Naive B cell (primary cell): ENCODE data around the gene FAM9C. TPM values are rescaled to one million over a fixed set of nuclear protein-coding genes. Genes with fewer than 3 reads are reported as not detected.

Experiments
- ATAC-seq, 2 donors: fragments of 150-1000 bp; cut with Tn5 transposase; 2 replicates each; pipeline ENCODE4 v1.10.0; 2021; ENCODE audit warnings: low read depth in 2 of 2, mild to moderate bottlenecking in 2 of 2, moderate library complexity in 2 of 2
- DNase-seq: peaks from one replicate; pipeline ENCODE4 v3.0.0; 2022
- H3K27ac Mint-ChIP-seq, 6 donors: one replicate each; pipeline ENCODE4 v1.8.0; 2020 to 2022; ENCODE audit warnings: mild to moderate bottlenecking in 6 of 6, mixed read lengths in 6 of 6, moderate library complexity in 5 of 6, inconsistent platforms in 2 of 6
- H3K27me3 Mint-ChIP-seq, 3 donors: one replicate each; pipeline ENCODE4 v1.8.0; 2021 to 2022; ENCODE audit warnings: mixed read lengths in 3 of 3, mild to moderate bottlenecking in 1 of 3
- H3K36me3 Mint-ChIP-seq, 2 donors: one replicate each; pipeline ENCODE4 v1.8.0; 2020 to 2022; ENCODE audit warnings: mixed read lengths in 2 of 2, inconsistent platforms in 1 of 2, mild to moderate bottlenecking in 1 of 2
- H3K4me1 Mint-ChIP-seq, 3 donors: one replicate each; pipeline ENCODE4 v1.8.0; 2020 to 2022; ENCODE audit warnings: mixed read lengths in 3 of 3, inconsistent platforms in 1 of 3, mild to moderate bottlenecking in 1 of 3, moderate library complexity in 1 of 3
- H3K4me3 Mint-ChIP-seq, 8 donors: one replicate each; pipeline ENCODE4 v1.8.0; 2020 to 2022; ENCODE audit warnings: mild to moderate bottlenecking in 8 of 8, mixed read lengths in 8 of 8, moderate library complexity in 8 of 8, inconsistent platforms in 2 of 8
- H3K9me3 Mint-ChIP-seq, 7 donors: one replicate each; pipeline ENCODE4 v1.8.0; 2020 to 2022; ENCODE audit warnings: mixed read lengths in 7 of 7, mild to moderate bottlenecking in 5 of 7, inconsistent platforms in 2 of 7, moderate library complexity in 1 of 7
- polyA plus RNA-seq, 6 donors: library from polyadenylated mRNA; unstranded; fragments of 300-500 nt; fragmentation: Illumina TruSeq; gene quantifications; one replicate each; pipeline ENCODE4 v1.2.3, GENCODE V29; 2021; ENCODE audit warnings: low read depth in 6 of 6

Gene FAM9C
- polyA plus RNA-seq, 6 donors from 2014 or later = not detected

DNA sequence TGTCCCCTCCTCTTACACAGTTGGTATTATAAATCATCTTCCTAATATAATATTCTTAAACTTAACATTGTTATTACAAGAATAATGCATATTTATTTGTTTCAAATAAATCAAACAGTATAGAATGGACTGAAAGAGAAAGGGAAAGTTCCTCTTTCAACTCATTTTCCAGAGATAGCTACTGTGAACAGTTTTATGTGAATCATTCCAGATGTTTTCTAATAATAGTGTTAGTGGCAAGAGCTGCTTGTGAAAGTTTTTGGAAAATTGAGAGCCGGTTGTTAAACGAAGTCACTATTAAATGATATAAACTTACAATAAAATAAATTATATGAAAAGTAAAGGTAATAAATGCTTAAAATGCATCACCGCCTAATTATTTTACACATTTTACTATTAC is 55.0 kb downstream of the FAM9C start:
- H3K27ac Mint-ChIP-seq = no peak overlapping the region
- no peak overlapping the region for H3K4me3 Mint-ChIP-seq
- no peak for DNase-seq
- H3K4me1 Mint-ChIP-seq = peaks cover 22 to 40% (median 23%) of the 10 kb centered on the region in 3 donors
- ATAC-seq = no peak
- H3K9me3 Mint-ChIP-seq = peaks cover 0 to 15% (median 7%) of the 10 kb centered on the region in 7 donors
- H3K27me3 Mint-ChIP-seq = peaks cover 0 to 38% (median 0%) of the 10 kb centered on the region in 3 donors
- peaks cover 0 to 13% of the 10 kb centered on the region in 2 donors for H3K36me3 Mint-ChIP-seq

DNA sequence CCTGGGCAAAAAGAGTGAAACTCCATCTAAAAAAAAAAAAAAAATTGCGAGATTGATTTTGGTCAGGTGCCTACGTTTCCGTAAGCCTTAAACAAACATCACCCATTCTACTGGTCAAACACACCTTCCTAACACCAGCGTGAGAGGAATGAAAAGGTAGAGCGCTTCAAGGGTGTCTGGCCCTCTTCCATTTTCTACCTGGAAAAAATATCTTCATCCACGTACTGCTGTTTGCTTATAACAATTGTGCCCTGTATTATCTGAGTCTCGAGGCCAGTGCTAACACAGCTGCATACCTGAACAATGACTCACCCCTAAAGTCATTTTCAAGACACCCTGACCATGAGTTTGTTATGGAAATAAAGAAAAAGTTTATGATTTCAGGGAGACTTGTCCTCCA is 55.6 kb downstream of the FAM9C start:
- H3K9me3 Mint-ChIP-seq = peaks cover 0 to 15% (median 8%) of the 10 kb centered on the region in 7 donors
- ATAC-seq (no peak), DNase-seq (no peak)
- no peak overlapping the region for H3K27ac Mint-ChIP-seq
- peaks cover 0 to 13% of the 10 kb centered on the region in 2 donors for H3K36me3 Mint-ChIP-seq
- peaks cover 26 to 42% (median 26%) of the 10 kb centered on the region in 3 donors for H3K4me1 Mint-ChIP-seq
- no peak overlapping the region for H3K4me3 Mint-ChIP-seq
- peaks cover 0 to 45% (median 0%) of the 10 kb centered on the region in 3 donors for H3K27me3 Mint-ChIP-seq

DNA sequence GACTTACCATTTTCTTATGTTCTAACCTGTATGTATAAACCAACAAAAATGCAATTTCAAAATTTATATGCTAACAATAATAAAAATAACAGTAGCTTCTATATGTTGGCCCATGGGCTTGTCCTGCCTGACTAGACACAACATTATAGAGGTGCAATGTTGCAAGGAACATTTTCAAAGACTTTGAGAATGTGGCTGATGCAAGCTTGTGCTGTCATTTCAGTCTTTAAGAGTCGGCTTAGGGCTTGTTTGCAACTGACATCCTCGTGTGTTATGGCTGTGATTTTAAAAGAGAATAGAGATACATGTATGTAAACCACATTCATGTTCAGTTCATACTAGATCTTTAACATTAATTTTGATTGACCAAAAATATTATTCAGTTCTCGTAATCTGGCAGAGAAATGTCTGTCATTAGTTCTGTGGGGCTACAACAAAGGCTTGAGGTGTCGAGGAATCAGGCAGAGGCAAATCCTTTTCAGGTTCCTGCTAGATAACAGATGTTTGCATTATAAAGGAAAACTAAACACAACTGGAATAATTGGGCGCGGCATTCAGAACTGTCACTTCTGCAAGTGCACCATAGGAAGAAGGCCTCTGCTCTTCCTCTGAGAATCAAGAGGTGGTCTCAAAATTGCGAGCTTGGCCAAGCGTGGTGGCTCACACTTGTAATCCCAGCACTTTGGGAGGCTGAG is 56.4 kb downstream of the FAM9C start:
- H3K27ac Mint-ChIP-seq = no peak overlapping the region
- H3K27me3 Mint-ChIP-seq = peaks cover 0 to 52% (median 0%) of the 10 kb centered on the region in 3 donors
- peaks cover 0 to 15% (median 8%) of the 10 kb centered on the region in 7 donors for H3K9me3 Mint-ChIP-seq
- peaks cover 32 to 49% (median 34%) of the 10 kb centered on the region in 3 donors for H3K4me1 Mint-ChIP-seq
- H3K4me3 Mint-ChIP-seq = no peak overlapping the region
- ATAC-seq (no peak), DNase-seq (no peak)
- peaks cover 0 to 13% of the 10 kb centered on the region in 2 donors for H3K36me3 Mint-ChIP-seq

DNA sequence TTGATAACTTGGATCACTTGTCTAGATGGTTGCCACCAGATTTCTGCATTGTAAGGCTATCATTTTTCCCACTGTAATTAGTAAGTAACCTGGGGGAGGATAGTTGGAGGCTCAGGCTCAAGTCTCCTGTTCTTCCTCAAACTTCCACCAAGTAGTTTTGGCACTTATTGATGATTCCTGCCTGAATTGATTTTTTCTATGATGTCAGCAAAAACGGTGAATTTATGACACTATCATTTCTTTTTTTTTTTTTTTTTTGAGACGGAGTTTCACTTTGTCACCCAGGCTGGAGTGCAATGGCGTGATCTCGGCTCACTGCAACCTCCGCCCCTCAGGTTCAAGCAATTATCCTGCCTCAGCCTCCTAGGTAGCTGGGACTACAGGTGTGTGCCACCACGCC is 57.1 kb downstream of the FAM9C start:
- peaks cover 0 to 54% (median 0%) of the 10 kb centered on the region in 3 donors for H3K27me3 Mint-ChIP-seq
- DNase-seq (no peak), ATAC-seq (no peak)
- H3K4me3 Mint-ChIP-seq = peak overlapping the region in 1 of 8 donors; percentile 55
- peaks cover 34 to 55% (median 34%) of the 10 kb centered on the region in 3 donors for H3K4me1 Mint-ChIP-seq
- H3K27ac Mint-ChIP-seq = no peak overlapping the region
- H3K36me3 Mint-ChIP-seq = peaks cover 0 to 13% of the 10 kb centered on the region in 2 donors
- peaks cover 0 to 15% (median 8%) of the 10 kb centered on the region in 7 donors for H3K9me3 Mint-ChIP-seq

DNA sequence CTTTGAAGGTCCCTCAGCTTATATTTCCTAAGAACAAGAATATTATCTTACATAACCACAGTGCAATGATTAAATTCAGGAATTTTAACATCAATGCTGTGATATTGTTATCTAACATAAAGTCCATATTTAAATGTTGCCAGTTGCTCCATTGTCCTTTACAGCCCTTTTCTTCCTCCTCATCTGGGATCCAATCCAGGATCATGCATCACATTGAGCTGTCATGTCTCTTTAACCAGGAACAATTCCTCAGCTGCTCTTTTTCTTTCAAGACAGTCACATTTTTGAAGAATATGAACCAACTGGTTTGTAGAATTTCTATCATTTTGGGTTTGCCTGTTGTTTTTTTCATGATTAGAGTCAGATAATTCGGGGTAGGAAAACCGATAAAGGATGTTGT is 57.5 kb downstream of the FAM9C start:
- peak overlapping the region in 1 of 8 donors; percentile 15 for H3K4me3 Mint-ChIP-seq
- ATAC-seq (no peak), DNase-seq (no peak)
- peak overlapping the region in 2 of 6 donors; percentile 19 to 33 for H3K27ac Mint-ChIP-seq
- peaks cover 0 to 15% (median 8%) of the 10 kb centered on the region in 7 donors for H3K9me3 Mint-ChIP-seq
- H3K4me1 Mint-ChIP-seq = peaks cover 34 to 59% (median 35%) of the 10 kb centered on the region in 3 donors
- peaks cover 0 to 52% (median 0%) of the 10 kb centered on the region in 3 donors for H3K27me3 Mint-ChIP-seq
- peaks cover 0 to 13% of the 10 kb centered on the region in 2 donors for H3K36me3 Mint-ChIP-seq

DNA sequence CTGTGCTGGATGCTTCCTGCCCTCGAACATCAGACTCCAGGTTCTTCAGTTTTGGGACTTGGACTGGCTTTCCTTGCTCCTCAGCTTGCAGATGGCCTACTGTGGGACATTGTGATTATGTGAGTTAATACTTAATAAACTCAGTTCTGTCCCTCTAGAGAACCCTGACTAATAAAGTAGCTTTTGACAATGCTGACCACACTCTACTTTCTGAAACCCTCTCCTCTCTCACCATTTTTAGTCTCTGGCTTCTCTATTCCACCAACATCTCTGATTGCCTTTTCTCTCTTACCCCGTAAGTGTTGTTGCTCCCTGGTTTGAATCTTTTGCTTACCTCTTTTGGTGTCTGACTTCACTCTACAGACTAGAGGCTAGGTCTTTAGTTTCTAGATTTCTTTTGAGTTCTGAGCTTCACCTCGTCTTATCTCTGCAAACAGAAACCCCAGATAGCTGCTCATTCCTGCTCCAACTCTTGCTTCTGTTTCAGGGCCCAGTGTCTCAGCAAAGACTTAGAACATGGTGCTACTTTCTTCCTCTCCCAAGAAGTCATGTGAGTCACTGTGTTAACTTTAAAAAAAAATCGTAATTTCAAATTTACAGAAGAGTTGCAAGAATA is 58.1 kb downstream of the FAM9C start:
- DNase-seq (no peak), ATAC-seq (no peak)
- Mint-ChIP-seq H3K4me3 (peak overlapping the region in 3 of 8 donors; percentile 6 to 23 (median 19)), H3K27me3 (peaks cover 0 to 45% (median 0%) of the 10 kb centered on the region in 3 donors), H3K36me3 (peaks cover 0 to 13% of the 10 kb centered on the region in 2 donors), H3K9me3 (peaks cover 0 to 15% (median 8%) of the 10 kb centered on the region in 7 donors), H3K27ac (peak overlapping the region in 3 of 6 donors; percentile 1 to 19 (median 14)), H3K4me1 (peaks cover 34 to 65% (median 38%) of the 10 kb centered on the region in 3 donors)

Other genes with a start within 250 kb of the FAM9C start
- gene TLR7, start 177.5 kb downstream of the FAM9C start, polyA plus RNA-seq = 10 to 100 TPM in 5 of 6 donors, 1 to 10 TPM in 1; 7.4 to 50.2 (median 30.3) TPM
- under 1 TPM in 5 of 6 donors, not detected in 1; 0.07 to 0.13 (median 0.12) TPM for gene TLR8, start 138.0 kb downstream of the FAM9C start, polyA plus RNA-seq
- over 10,000 TPM; 18,491 to 24,142 (median 22,031) TPM for gene TMSB4X, start 69.5 kb downstream of the FAM9C start, polyA plus RNA-seq